Peyer's patch (tissue), 4 donors: ENCODE data around the gene UTS2B. TPM values are rescaled to one million over a fixed set of nuclear protein-coding genes. Genes with fewer than 3 reads are reported as not detected.

Source experiments
- DNase-seq, 3 donors: peaks; one replicate each; pipeline ENCODE4 v3.0.0-alpha.2; 2017 to 2019
- H3K27ac ChIP-seq, 4 donors: fragments of 200-600 bp; sonication (generic); one replicate each; pipeline ENCODE4 v1.5.1; 2016 to 2019
- H3K27me3 ChIP-seq, 2 donors: fragments of 200-600 bp; sonication (generic); one replicate each; pipeline ENCODE4 v1.5.1; 2019
- H3K36me3 ChIP-seq, 3 donors: fragments of 200-600 bp; sonication (generic); one replicate each; pipeline ENCODE4 v1.5.1; 2016 to 2019
- H3K4me1 ChIP-seq, 4 donors: fragments of 200-600 bp; sonication (generic); one replicate each; pipeline ENCODE4 v1.5.1; 2016 to 2019
- H3K4me3 ChIP-seq, 4 donors: fragments of 200-600 bp; sonication (generic); 1 replicate in 3 of 4; 2 replicates in 1 of 4; pipeline ENCODE4 v1.5.1; 2016 to 2019; ENCODE audit warnings: mild to moderate bottlenecking in 1 of 4
- H3K9me3 ChIP-seq, 4 donors: fragments of 200-600 bp; sonication (generic); one replicate each; pipeline ENCODE4 v1.5.1; 2016 to 2019; ENCODE audit warnings: mild to moderate bottlenecking in 1 of 4
- POLR2A ChIP-seq, 2 donors: fragments of 450-650 bp; IDR thresholded peaks; one replicate each; pipeline ENCODE4 v1.5.1; 2017; ENCODE audit warnings: antibody characterized with exemption in 2 of 2, mild to moderate bottlenecking in 2 of 2, moderate library complexity in 2 of 2
- total RNA-seq, 4 donors: library from RNA; depleted of rRNA; stranded (reverse); fragments of >200 nt; gene quantifications; one replicate each; pipeline ENCODE4 v1.1.0, GENCODE V29; 2016
- TF ChIP-seq, protein P1 (sequence below), 6 experiments: fragments of 450-650 bp in 4 of 6; fragments of 200-600 bp in 2 of 6; sonication (generic) in 1 of 6; IDR thresholded peaks; one replicate each; pipeline ENCODE4 v1.5.1; 2017 to 2019; ENCODE audit warnings: antibody characterized with exemption in 6 of 6, mild to moderate bottlenecking in 3 of 6, moderate library complexity in 1 of 6

UTS2B gene, protein sequence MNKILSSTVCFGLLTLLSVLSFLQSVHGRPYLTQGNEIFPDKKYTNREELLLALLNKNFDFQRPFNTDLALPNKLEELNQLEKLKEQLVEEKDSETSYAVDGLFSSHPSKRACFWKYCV
- 1 to 10 TPM in 2 of 4 donors, not detected in 2; 1.9 to 6.6 TPM for total RNA-seq

DNA sequence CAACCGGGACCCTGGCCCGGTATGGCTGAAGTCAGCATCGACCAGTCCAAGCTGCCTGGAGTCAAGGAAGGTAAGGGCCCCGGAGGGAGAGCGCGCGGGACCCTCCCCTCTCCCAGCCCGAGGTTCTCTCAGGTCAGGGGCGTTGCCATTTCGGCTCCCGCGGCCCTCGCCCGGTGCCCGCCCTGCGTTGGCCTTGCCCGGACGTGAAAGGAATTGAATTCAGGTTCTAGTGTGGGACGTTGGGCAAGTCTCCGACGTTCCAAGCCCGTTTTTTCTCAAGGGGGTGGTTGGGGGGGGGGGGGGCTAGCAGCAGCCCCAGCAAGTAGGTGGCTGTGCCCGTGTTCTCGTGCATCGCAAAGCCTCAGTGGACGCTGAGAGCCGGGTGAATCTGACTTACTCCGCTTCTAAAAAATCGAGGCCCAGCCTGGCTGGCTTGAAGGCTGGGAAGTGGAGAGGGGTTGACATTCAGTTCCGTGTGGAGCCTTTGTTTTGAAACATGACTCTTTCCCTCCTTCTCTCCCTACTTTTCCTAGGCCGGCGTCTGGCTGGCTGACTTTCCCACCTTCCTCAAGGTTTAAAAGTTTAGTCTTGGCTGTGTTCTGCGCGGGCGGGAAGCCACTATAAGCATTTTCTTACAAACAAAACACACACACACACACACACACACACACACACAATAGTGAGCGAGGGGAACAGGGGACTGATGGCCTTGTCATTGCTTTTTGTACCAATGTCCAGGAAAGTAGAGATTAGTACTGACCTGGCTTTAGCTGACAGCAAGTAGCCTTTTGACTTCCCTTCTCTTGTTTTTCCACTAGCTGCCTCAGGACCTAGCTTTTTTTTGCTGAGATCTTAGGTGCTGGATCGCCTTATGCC, at the start of gene UTS2B:
TSS of gene UTS2B (minus strand) at position 873 of the 876 bp plus-strand sequence. CDS start 48,337 bp downstream, outside the sequence.
- Histone ChIP-seq H3K9me3 (no peaks in the 10 kb centered on the region), H3K27ac (peak within 1 kb of the TSS; percentile 92 to 99 (median 96)), H3K4me1 (peaks cover 0 to 13% (median 3%) of the 10 kb centered on the region in 4 donors), H3K4me3 (peak within 1 kb of the TSS; percentile 96 to 99 (median 98)), H3K36me3 (no peaks in the 10 kb centered on the region), H3K27me3 (no peaks in the 10 kb centered on the region)
- TF ChIP-seq, protein P1, sequence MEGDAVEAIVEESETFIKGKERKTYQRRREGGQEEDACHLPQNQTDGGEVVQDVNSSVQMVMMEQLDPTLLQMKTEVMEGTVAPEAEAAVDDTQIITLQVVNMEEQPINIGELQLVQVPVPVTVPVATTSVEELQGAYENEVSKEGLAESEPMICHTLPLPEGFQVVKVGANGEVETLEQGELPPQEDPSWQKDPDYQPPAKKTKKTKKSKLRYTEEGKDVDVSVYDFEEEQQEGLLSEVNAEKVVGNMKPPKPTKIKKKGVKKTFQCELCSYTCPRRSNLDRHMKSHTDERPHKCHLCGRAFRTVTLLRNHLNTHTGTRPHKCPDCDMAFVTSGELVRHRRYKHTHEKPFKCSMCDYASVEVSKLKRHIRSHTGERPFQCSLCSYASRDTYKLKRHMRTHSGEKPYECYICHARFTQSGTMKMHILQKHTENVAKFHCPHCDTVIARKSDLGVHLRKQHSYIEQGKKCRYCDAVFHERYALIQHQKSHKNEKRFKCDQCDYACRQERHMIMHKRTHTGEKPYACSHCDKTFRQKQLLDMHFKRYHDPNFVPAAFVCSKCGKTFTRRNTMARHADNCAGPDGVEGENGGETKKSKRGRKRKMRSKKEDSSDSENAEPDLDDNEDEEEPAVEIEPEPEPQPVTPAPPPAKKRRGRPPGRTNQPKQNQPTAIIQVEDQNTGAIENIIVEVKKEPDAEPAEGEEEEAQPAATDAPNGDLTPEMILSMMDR (IDR thresholded peaks at IDR 0.05), result no peak
- no peak for TF ChIP-seq POLR2A (IDR thresholded peaks at IDR 0.05)
- DNase-seq, result peak; percentile 41 to 78 (median 76)

DNA sequence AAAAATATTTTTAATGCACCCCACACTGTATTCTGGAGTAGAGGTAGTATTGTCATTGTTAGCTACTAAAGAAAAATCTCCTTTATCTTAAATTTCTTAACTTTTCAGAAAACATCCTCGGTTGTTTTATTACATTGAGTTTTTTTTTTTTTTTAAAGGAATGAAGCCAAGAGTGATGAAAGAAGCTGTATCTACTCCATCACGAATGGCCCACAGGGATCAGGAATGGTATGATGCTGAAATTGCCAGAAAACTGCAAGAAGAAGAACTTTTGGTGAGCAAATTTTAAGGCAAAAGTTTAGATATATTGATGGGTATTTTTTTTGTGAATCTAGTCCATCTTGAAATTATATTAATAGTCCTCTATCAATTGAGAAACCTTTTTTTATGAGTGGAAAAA, 49.7 kb upstream of the UTS2B start:
- Histone ChIP-seq H3K9me3 (no peaks in the 10 kb centered on the region), H3K27me3 (no peaks in the 10 kb centered on the region), H3K4me1 (no peaks in the 10 kb centered on the region), H3K36me3 (peaks cover 0 to 39% (median 0%) of the 10 kb centered on the region in 3 donors), H3K4me3 (no peak overlapping the region), H3K27ac (no peak overlapping the region)
- TF ChIP-seq, protein P1 (IDR thresholded peaks at IDR 0.05), result no peak
- no peak for TF ChIP-seq POLR2A (IDR thresholded peaks at IDR 0.05)
- DNase-seq, result no peak

GRCh38 chr3:191379446-191379845, 49.1 kb upstream of the UTS2B start:
- Histone ChIP-seq H3K27me3 (no peaks in the 10 kb centered on the region), H3K27ac (peak overlapping the region in 1 of 4 donors; percentile 51), H3K4me1 (no peaks in the 10 kb centered on the region), H3K36me3 (peaks cover 0 to 43% (median 0%) of the 10 kb centered on the region in 3 donors), H3K9me3 (no peaks in the 10 kb centered on the region), H3K4me3 (no peak overlapping the region)
- TF ChIP-seq, protein P1 (IDR thresholded peaks at IDR 0.05), result no peak
- peak in 1 of 3 donors; percentile 61 for DNase-seq

GRCh38 chr3:191378142-191378812, 48.0 kb upstream of the UTS2B start:
- no peak overlapping the region for H3K4me3 ChIP-seq
- H3K27ac ChIP-seq, result no peak overlapping the region
- no peak for DNase-seq
- no peaks in the 10 kb centered on the region for H3K4me1 ChIP-seq
- TF ChIP-seq, protein P1 (IDR thresholded peaks at IDR 0.05), result no peak
- TF ChIP-seq POLR2A (IDR thresholded peaks at IDR 0.05), result no peak
- H3K9me3 ChIP-seq, result no peaks in the 10 kb centered on the region
- peaks cover 0 to 43% (median 0%) of the 10 kb centered on the region in 3 donors for H3K36me3 ChIP-seq
- H3K27me3 ChIP-seq, result no peaks in the 10 kb centered on the region

DNA sequence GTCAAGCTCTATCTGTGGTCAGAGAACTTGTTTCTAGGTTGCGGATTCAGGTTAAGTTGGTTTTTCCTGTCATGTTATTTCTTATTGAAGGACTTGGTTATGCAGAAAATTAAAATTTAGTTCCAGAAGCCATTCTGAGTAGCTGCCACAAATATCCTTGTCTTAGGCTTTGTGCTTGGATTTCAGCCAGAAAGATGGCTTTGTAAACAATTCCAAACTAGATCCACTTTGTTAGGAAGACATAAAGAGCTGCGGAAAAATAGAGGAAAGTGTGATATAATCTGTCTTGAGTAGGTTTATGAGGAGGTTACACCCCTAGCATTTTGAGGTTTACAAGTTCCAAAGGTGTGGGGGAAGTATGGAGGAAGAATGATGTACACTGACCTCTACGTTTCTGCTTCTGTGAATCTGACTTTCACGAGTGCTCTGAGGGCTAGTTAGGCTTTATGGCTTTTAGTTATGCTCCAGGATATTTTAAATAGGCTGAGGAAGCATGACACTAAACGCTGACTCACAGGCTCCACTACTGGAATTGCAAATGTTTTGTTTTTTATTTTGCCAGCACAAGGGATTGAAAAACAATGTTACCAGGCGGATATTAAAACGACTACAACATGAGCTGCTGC, 46.3 kb upstream of the UTS2B start:
- Histone ChIP-seq H3K27me3 (no peaks in the 10 kb centered on the region), H3K27ac (peak overlapping the region in 2 of 4 donors; percentile 26 to 28)

More for the DNA sequence above, 46.3 kb upstream of the UTS2B start:
- H3K9me3 ChIP-seq, result no peaks in the 10 kb centered on the region
- DNase-seq, result no peak
- no peak overlapping the region for H3K4me3 ChIP-seq
- no peaks in the 10 kb centered on the region for H3K4me1 ChIP-seq
- no peak for TF ChIP-seq POLR2A (IDR thresholded peaks at IDR 0.05)
- TF ChIP-seq, protein P1 (IDR thresholded peaks at IDR 0.05), result no peak
- peaks cover 0 to 32% (median 0%) of the 10 kb centered on the region in 3 donors for H3K36me3 ChIP-seq
